Naive B cell (primary cell): ENCODE measurements around the gene FKTN. TPM values are rescaled to one million over a fixed set of nuclear protein-coding genes. Genes with fewer than 3 reads are reported as not detected.

Experiments used
- ATAC-seq, 2 donors: fragments of 150-1000 bp; cut with Tn5 transposase; 2 replicates each; pipeline ENCODE4 v1.10.0; 2021; ENCODE audit warnings: low read depth in 2 of 2, mild to moderate bottlenecking in 2 of 2, moderate library complexity in 2 of 2
- DNase-seq: peaks from one replicate; pipeline ENCODE4 v3.0.0; 2022
- H3K27ac Mint-ChIP-seq, 6 donors: one replicate each; pipeline ENCODE4 v1.8.0; 2020 to 2022; ENCODE audit warnings: mild to moderate bottlenecking in 6 of 6, mixed read lengths in 6 of 6, moderate library complexity in 5 of 6, inconsistent platforms in 2 of 6
- H3K27me3 Mint-ChIP-seq, 3 donors: one replicate each; pipeline ENCODE4 v1.8.0; 2021 to 2022; ENCODE audit warnings: mixed read lengths in 3 of 3, mild to moderate bottlenecking in 1 of 3
- H3K36me3 Mint-ChIP-seq, 2 donors: one replicate each; pipeline ENCODE4 v1.8.0; 2020 to 2022; ENCODE audit warnings: mixed read lengths in 2 of 2, inconsistent platforms in 1 of 2, mild to moderate bottlenecking in 1 of 2
- H3K4me1 Mint-ChIP-seq, 3 donors: one replicate each; pipeline ENCODE4 v1.8.0; 2020 to 2022; ENCODE audit warnings: mixed read lengths in 3 of 3, inconsistent platforms in 1 of 3, mild to moderate bottlenecking in 1 of 3, moderate library complexity in 1 of 3
- H3K4me3 Mint-ChIP-seq, 8 donors: one replicate each; pipeline ENCODE4 v1.8.0; 2020 to 2022; ENCODE audit warnings: mild to moderate bottlenecking in 8 of 8, mixed read lengths in 8 of 8, moderate library complexity in 8 of 8, inconsistent platforms in 2 of 8
- H3K9me3 Mint-ChIP-seq, 7 donors: one replicate each; pipeline ENCODE4 v1.8.0; 2020 to 2022; ENCODE audit warnings: mixed read lengths in 7 of 7, mild to moderate bottlenecking in 5 of 7, inconsistent platforms in 2 of 7, moderate library complexity in 1 of 7
- polyA plus RNA-seq, 6 donors: library from polyadenylated mRNA; unstranded; fragments of 300-500 nt; fragmentation: Illumina TruSeq; gene quantifications; one replicate each; pipeline ENCODE4 v1.2.3, GENCODE V29; 2021; ENCODE audit warnings: low read depth in 6 of 6

The FKTN gene
- polyA plus RNA-seq, 6 donors from 2014 or later: 1.1 to 2.9 (median 1.6) TPM; not detected in 1

DNA sequence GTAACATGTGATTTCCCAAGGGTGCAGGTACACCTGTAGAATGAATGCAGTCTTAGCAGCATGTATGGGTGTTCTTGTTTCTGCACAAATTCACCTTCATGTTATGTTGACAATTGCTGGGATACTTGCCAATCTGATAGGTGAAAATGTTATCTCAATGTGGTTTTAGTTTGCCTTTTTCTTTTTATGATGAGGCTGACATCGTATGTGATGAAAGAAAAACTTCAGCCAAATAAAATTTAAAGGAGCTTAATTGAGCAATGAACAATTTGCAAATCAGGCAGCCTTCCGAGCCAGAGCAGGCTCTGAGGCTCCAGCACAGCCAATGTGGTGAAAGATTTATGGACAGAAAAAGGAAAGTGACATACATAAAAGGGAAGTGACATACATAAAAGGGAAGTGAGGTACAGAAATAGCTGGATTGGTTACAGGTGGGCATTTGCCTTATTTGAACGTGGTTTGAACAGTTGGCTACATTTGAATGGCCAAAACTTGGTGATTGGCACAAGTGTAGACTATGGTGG, 114.8 kb downstream of the FKTN start:
- DNase-seq (peak; percentile 23), ATAC-seq (peak; percentile 90 to 91)
- H3K4me3 Mint-ChIP-seq: peak overlapping the region; percentile 8 to 87 (median 70)
- H3K4me1 Mint-ChIP-seq: peaks cover 11 to 18% (median 14%) of the 10 kb centered on the region in 3 donors
- peak overlapping the region in 3 of 6 donors; percentile 14 to 65 (median 49) for H3K27ac Mint-ChIP-seq
- peaks cover under 1 to 4% (median 3%) of the 10 kb centered on the region in 3 donors for H3K27me3 Mint-ChIP-seq
- peaks cover 10 to 11% of the 10 kb centered on the region in 2 donors for H3K36me3 Mint-ChIP-seq
- peaks cover 2 to 14% (median 10%) of the 10 kb centered on the region in 7 donors for H3K9me3 Mint-ChIP-seq

DNA sequence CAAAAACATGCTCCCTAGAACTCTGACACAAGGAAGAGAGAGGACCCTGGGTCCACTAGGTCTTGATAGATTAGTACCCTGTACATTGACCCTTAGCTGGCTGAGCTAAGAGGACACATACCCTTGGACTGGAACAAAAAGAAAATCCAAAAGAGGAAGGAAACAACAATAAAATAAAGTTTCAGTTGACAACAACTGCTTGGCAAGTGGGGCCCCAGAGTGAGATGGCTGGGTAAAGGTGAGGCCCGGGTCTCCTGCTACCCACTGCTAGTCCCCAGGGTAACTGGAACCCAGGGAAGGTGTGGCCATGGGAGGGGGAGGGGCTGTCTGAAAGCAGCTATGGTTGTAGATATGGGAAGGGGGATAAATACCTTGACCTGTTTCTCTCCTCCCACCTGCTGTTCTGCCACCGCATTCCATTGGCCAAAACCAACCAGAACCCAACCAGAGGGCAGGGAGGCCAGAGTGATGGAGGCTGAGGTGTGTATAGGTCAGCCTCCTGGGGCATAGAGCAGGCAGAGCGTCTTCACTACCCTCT, 116.0 kb downstream of the FKTN start:
- no peak for ATAC-seq
- Mint-ChIP-seq H3K4me1 (peaks cover 11 to 18% (median 14%) of the 10 kb centered on the region in 3 donors), H3K27me3 (peaks cover 0 to 4% (median 0%) of the 10 kb centered on the region in 3 donors), H3K36me3 (peaks cover 10 to 11% of the 10 kb centered on the region in 2 donors), H3K9me3 (peaks cover 2 to 14% (median 10%) of the 10 kb centered on the region in 7 donors), H3K27ac (no peak overlapping the region), H3K4me3 (no peak overlapping the region)
- DNase-seq: no peak

DNA sequence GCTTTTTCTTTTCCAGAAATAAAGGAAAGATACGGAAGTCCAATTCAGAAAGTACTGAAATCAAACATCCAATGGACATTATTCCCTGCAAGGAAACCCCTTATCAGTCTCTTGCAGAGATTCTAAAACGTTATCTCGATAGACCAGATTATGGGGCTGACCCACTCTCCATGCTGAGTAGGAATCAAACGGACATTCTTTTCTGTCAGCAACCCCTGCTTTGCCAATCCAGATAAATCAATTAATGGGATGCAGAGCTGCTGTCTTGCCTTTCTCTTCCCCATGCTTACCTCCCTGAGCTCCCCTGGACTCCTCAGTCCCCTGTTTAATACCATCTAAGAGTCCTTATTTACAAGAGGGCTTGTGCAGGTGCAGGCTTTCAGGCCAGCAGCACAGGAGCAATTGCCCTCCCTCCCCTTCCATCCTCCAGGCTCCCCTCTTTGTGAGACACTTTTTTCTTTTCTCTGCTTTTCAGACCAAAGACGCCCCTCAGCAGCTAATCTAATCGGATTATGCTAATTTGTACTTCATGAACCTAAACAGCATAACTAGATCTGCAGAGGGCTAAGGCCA, 118.5 kb downstream of the FKTN start:
- peaks cover 11 to 18% (median 14%) of the 10 kb centered on the region in 3 donors for H3K4me1 Mint-ChIP-seq
- peaks cover 2 to 14% (median 10%) of the 10 kb centered on the region in 7 donors for H3K9me3 Mint-ChIP-seq
- H3K27ac Mint-ChIP-seq: peak overlapping the region in 1 of 6 donors; percentile 20
- peak overlapping the region in 1 of 8 donors; percentile 57 for H3K4me3 Mint-ChIP-seq
- peaks cover 10 to 11% of the 10 kb centered on the region in 2 donors for H3K36me3 Mint-ChIP-seq
- peaks cover 0 to 10% (median 4%) of the 10 kb centered on the region in 3 donors for H3K27me3 Mint-ChIP-seq
- ATAC-seq: no peak
- DNase-seq: no peak

DNA sequence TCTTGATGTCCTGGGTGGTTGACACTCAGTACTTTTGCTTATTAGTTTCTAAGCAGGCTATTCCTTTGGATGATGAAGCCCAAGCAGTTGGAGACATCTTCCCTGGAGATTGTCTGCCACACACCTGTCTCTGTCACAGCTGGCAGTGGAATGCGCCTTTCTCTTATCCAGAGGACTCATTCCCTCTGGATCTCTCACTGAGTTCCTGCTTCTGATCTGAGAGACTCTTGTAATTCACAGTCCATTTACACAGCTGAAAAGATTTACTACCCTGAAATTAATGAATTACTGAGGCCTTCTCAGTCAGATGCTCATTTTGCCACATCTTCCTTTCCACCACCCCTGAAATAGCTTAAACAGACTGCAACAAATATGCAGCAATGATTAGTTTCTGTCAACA, 120.2 kb downstream of the FKTN start:
- Mint-ChIP-seq H3K27ac (no peak overlapping the region), H3K9me3 (peaks cover 0 to 7% (median 3%) of the 10 kb centered on the region in 7 donors), H3K4me1 (peaks cover 5 to 9% (median 6%) of the 10 kb centered on the region in 3 donors), H3K27me3 (peaks cover 0 to 10% (median 4%) of the 10 kb centered on the region in 3 donors), H3K4me3 (no peak overlapping the region), H3K36me3 (peaks cover 1 to 3% of the 10 kb centered on the region in 2 donors)
- ATAC-seq: no peak
- no peak for DNase-seq

- H3K4me1 Mint-ChIP-seq: peaks cover under 1 to 4% (median 2%) of the 10 kb centered on the region in 3 donors
- peaks cover 0 to 10% (median 4%) of the 10 kb centered on the region in 3 donors for H3K27me3 Mint-ChIP-seq
- DNase-seq: no peak
- H3K4me3 Mint-ChIP-seq: no peak overlapping the region
- H3K9me3 Mint-ChIP-seq: peaks cover 0 to under 1% (median 0%) of the 10 kb centered on the region in 7 donors
- no peaks in the 10 kb centered on the region for H3K36me3 Mint-ChIP-seq
- no peak overlapping the region for H3K27ac Mint-ChIP-seq
- no peak for ATAC-seq
These were observed 120.8 kb downstream of the FKTN start for GRCh38 chr9:105678781-105679180.

GRCh38 chr9:105679257-105680022, 121.5 kb downstream of the FKTN start:
- H3K4me1 Mint-ChIP-seq: peaks cover 0 to 2% (median 0%) of the 10 kb centered on the region in 3 donors
- H3K4me3 Mint-ChIP-seq: no peak overlapping the region
- no peak for DNase-seq
- H3K27me3 Mint-ChIP-seq: peaks cover 0 to 10% (median 4%) of the 10 kb centered on the region in 3 donors
- no peaks in the 10 kb centered on the region for H3K9me3 Mint-ChIP-seq
- no peak for ATAC-seq
- H3K27ac Mint-ChIP-seq: no peak overlapping the region
- no peaks in the 10 kb centered on the region for H3K36me3 Mint-ChIP-seq

DNA sequence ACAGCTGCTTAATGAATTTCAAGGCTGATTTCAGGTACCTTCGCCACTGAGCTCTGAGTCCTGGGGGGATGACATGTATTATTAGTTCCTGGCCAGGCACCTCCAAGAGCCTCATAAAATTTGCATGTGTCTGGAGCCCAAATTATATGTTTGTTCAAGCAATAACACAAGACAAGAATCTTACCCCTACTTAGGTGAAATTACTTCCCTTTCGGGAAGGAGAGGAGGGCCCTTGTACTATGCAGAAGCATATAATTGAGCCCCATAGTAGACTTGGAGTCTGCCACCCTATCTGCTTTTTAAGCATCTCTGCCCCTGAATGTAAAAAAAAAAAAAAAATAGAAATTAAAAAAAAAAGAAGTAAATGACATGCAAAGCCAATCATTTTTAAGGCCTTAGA, 123.4 kb downstream of the FKTN start:
- ATAC-seq (no peak), DNase-seq (no peak)
- H3K27me3 Mint-ChIP-seq: peaks cover 0 to 10% (median 4%) of the 10 kb centered on the region in 3 donors
- H3K9me3 Mint-ChIP-seq: no peaks in the 10 kb centered on the region
- no peaks in the 10 kb centered on the region for H3K36me3 Mint-ChIP-seq
- H3K4me3 Mint-ChIP-seq: no peak overlapping the region
- no peak overlapping the region for H3K27ac Mint-ChIP-seq
- H3K4me1 Mint-ChIP-seq: no peaks in the 10 kb centered on the region

- H3K9me3 Mint-ChIP-seq: no peaks in the 10 kb centered on the region
- ATAC-seq (no peak), DNase-seq (no peak)
- peaks cover 0 to 10% (median 4%) of the 10 kb centered on the region in 3 donors for H3K27me3 Mint-ChIP-seq
- H3K4me1 Mint-ChIP-seq: no peaks in the 10 kb centered on the region
- no peaks in the 10 kb centered on the region for H3K36me3 Mint-ChIP-seq
- H3K4me3 Mint-ChIP-seq: no peak overlapping the region
- no peak overlapping the region for H3K27ac Mint-ChIP-seq
These were observed 123.8 kb downstream of the FKTN start for GRCh38 chr9:105681724-105682123.

DNA sequence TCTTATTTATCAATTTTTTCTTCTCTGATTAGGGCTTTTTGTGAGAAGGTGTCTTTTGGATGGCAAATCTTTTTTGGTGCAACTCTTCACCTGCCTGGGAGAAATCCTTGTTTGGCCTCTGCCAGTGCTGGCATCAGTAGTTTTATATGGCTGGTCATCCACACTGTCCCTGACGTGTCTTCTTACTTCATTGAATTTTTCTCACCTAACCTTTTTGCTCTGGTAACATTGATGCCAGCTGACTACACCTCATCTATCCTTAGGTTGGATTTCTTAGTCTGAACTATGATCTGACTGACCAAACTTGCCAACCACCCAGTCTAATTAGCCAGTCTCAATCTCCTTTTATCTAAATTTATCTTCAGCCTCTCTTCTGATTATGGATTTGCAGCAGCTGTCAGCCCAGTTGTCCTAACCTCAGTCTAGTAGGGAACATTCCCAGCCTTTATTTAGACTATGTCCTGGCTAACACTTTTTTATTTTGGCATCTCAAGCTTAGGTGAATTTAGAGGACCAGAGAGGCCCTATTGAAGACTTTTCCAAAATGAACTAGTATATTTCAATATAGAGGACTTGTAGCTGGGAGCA, 125.9 kb downstream of the FKTN start:
- ATAC-seq (no peak), DNase-seq (no peak)
- no peaks in the 10 kb centered on the region for H3K9me3 Mint-ChIP-seq
- no peak overlapping the region for H3K4me3 Mint-ChIP-seq
- peaks cover 0 to 24% (median 6%) of the 10 kb centered on the region in 3 donors for H3K27me3 Mint-ChIP-seq
- H3K27ac Mint-ChIP-seq: no peak overlapping the region
- H3K36me3 Mint-ChIP-seq: peaks cover 0 to 4% of the 10 kb centered on the region in 2 donors
- no peaks in the 10 kb centered on the region for H3K4me1 Mint-ChIP-seq

- Mint-ChIP-seq H3K4me3 (no peak overlapping the region), H3K36me3 (peaks cover 0 to 4% of the 10 kb centered on the region in 2 donors), H3K27ac (no peak overlapping the region), H3K4me1 (no peaks in the 10 kb centered on the region), H3K9me3 (no peaks in the 10 kb centered on the region), H3K27me3 (peaks cover 8 to 34% (median 16%) of the 10 kb centered on the region in 3 donors)
- ATAC-seq (no peak), DNase-seq (no peak)
These were observed 129.0 kb downstream of the FKTN start for GRCh38 chr9:105686936-105687335.

Other genes with a start within 250 kb of the FKTN start
- 1 to 10 TPM; 2.5 to 5.9 (median 3.5) TPM for gene FSD1L, start 110.1 kb upstream of the FKTN start, polyA plus RNA-seq
- 1 to 10 TPM; 1.4 to 5.3 (median 2.5) TPM for gene TAL2, start 104.3 kb downstream of the FKTN start, polyA plus RNA-seq
- 10 to 100 TPM; 30.7 to 71.1 (median 43.2) TPM for gene TMEM38B, start 136.4 kb downstream of the FKTN start, polyA plus RNA-seq